ENCODE data around the gene CENPF.
"Not testable (repeated sequence)": the region's sequence is repeated elsewhere in the genome, so short reads cannot be mapped to it uniquely, and the experiment has no call there.

CENPF gene

GRCh38 chr1:214662223-214662785 lies 59.3 kb downstream of the CENPF start:
- DNase-seq = no peak

GRCh38 chr1:214664651-214665433 lies 61.8 kb downstream of the CENPF start:
- DNase-seq = no peak

GRCh38 chr1:214665606-214666110 lies 62.7 kb downstream of the CENPF start:
- DNase-seq = no peak

GRCh38 chr1:214666674-214667073 lies 63.7 kb downstream of the CENPF start:
- no peak for DNase-seq

GRCh38 chr1:214670098-214670497 lies 67.1 kb downstream of the CENPF start:
- no peak for DNase-seq

GRCh38 chr1:214673029-214673428 lies 70.0 kb downstream of the CENPF start:
- not testable (repeated sequence) for DNase-seq

GRCh38 chr1:214673576-214673975 lies 70.6 kb downstream of the CENPF start:
- no peak for DNase-seq

GRCh38 chr1:214675524-214675923 lies 72.5 kb downstream of the CENPF start:
- not testable (repeated sequence) for DNase-seq

- DNase-seq = no peak
Observed at GRCh38 chr1:214676747-214677146, 73.8 kb downstream of the CENPF start.

GRCh38 chr1:214677945-214678344 lies 75.0 kb downstream of the CENPF start:
- DNase-seq = no peak

- no peak for DNase-seq
Observed at GRCh38 chr1:214678386-214678785, 75.4 kb downstream of the CENPF start.

- no peak for DNase-seq
Observed at GRCh38 chr1:214683621-214684020, 80.6 kb downstream of the CENPF start.

GRCh38 chr1:214685906-214686305 lies 82.9 kb downstream of the CENPF start:
- no peak for DNase-seq

GRCh38 chr1:214686497-214686896 lies 83.5 kb downstream of the CENPF start:
- no peak for DNase-seq

GRCh38 chr1:214688891-214689290 lies 85.9 kb downstream of the CENPF start:
- no peak for DNase-seq

- DNase-seq = no peak
Observed at GRCh38 chr1:214694769-214695168, 91.8 kb downstream of the CENPF start.

- DNase-seq = no peak
Observed at GRCh38 chr1:214698559-214698958, 95.6 kb downstream of the CENPF start.

GRCh38 chr1:214700437-214700836 lies 97.4 kb downstream of the CENPF start:
- no peak for DNase-seq

- DNase-seq = no peak
Observed at GRCh38 chr1:214702556-214702955, 99.6 kb downstream of the CENPF start.

GRCh38 chr1:214707306-214708087 lies 104.5 kb downstream of the CENPF start:
- DNase-seq = no peak

GRCh38 chr1:214708321-214708955 lies 105.4 kb downstream of the CENPF start:
- no peak for DNase-seq

- no peak for DNase-seq
Observed at GRCh38 chr1:214709241-214709640, 106.2 kb downstream of the CENPF start.

- no peak for DNase-seq
Observed at GRCh38 chr1:214712737-214713136, 109.7 kb downstream of the CENPF start.

All from suppressor macrophage treated with lipopolysaccharide for 1 hour (primary cell).